HUES48 (cell line): ENCODE results near the gene TEX48.

Experiments
- H3K27ac ChIP-seq: one replicate; pipeline ENCODE4 v1.7.0; 2013; ENCODE audit warnings: low read depth, low read length, inconsistent platforms
- H3K27me3 ChIP-seq: 2 replicates; pipeline ENCODE4 v1.6.1; 2013; ENCODE audit warnings: mild to moderate bottlenecking, low read length; ENCODE audit not compliant: control insufficient read depth, insufficient read depth
- H3K36me3 ChIP-seq: 2 replicates; pipeline ENCODE4 v1.6.1; 2013; ENCODE audit warnings: low read length; ENCODE audit not compliant: control insufficient read depth, insufficient read depth
- H3K4me1 ChIP-seq: 2 replicates; pipeline ENCODE4 v1.6.1; 2013; ENCODE audit warnings: mild to moderate bottlenecking, low read length; ENCODE audit not compliant: control insufficient read depth, insufficient read depth
- H3K4me3 ChIP-seq: 2 replicates; pipeline ENCODE4 v1.5.1; 2013; ENCODE audit warnings: mild to moderate bottlenecking, low read depth, low read length
- H3K9ac ChIP-seq: 2 replicates; pipeline ENCODE4 v1.6.1; 2013; ENCODE audit warnings: mild to moderate bottlenecking, low read depth, low read length, moderate library complexity
- H3K9me3 ChIP-seq: 2 replicates; pipeline ENCODE4 v1.6.1; 2013; ENCODE audit warnings: low read length; ENCODE audit not compliant: control insufficient read depth, insufficient read depth

The TEX48 gene

DNA sequence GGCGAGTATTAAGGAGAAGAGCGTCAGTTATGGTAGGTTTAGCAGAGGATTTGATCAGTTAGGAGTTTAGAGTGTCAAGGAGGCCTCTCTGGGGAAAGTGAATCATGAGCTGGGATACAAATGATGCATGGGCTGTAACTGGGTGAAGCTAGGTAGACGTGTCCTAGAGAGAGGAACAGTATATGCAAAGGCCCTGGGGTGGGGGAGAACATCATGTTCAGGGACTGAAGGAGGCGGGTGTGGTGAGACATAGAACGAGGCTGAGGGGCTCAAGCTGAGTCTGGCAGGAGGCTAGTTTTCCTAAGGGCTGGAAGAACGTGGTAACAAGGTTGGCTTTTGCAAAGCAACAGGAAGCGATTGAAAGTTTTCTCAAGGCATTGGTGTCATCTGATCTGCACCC, 60.4 kb downstream of the TEX48 start:
- Histone ChIP-seq H3K9me3 (no peaks in the 10 kb centered on the region), H3K36me3 (no peaks in the 10 kb centered on the region), H3K27ac (no peak overlapping the region), H3K4me3 (no peak overlapping the region), H3K27me3 (no peaks in the 10 kb centered on the region), H3K9ac (no peak overlapping the region), H3K4me1 (no peaks in the 10 kb centered on the region)

DNA sequence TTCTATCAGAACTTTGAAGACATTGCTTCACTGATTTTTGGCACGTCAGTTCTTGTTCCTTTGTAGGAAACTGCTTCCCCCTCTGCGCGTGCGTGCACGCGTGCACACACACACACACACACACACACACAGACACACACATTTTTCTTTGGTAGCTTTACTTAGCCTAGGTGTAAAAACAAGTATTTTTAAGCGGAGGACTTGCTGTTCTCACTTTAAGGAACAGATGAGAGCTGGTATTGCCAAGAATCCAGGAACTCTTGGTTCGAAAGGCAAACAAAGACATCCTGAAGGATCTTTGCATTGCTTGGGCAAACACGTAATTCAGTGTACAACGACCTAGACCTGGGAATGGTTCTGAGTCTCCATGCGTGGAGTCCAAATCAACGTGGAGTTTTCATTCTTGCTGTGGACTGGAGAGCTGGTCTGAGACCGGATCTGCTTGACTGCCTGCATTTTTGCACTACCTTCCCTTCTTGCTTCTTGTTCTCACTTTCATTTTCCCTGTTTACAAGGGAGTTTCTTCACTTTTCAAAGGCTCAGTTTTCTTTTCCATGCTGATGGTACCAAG, 62.7 kb downstream of the TEX48 start:
- Histone ChIP-seq H3K4me1 (no peaks in the 10 kb centered on the region), H3K9ac (no peak overlapping the region), H3K36me3 (no peaks in the 10 kb centered on the region), H3K27ac (no peak overlapping the region), H3K4me3 (no peak overlapping the region), H3K9me3 (no peaks in the 10 kb centered on the region), H3K27me3 (no peaks in the 10 kb centered on the region)

DNA sequence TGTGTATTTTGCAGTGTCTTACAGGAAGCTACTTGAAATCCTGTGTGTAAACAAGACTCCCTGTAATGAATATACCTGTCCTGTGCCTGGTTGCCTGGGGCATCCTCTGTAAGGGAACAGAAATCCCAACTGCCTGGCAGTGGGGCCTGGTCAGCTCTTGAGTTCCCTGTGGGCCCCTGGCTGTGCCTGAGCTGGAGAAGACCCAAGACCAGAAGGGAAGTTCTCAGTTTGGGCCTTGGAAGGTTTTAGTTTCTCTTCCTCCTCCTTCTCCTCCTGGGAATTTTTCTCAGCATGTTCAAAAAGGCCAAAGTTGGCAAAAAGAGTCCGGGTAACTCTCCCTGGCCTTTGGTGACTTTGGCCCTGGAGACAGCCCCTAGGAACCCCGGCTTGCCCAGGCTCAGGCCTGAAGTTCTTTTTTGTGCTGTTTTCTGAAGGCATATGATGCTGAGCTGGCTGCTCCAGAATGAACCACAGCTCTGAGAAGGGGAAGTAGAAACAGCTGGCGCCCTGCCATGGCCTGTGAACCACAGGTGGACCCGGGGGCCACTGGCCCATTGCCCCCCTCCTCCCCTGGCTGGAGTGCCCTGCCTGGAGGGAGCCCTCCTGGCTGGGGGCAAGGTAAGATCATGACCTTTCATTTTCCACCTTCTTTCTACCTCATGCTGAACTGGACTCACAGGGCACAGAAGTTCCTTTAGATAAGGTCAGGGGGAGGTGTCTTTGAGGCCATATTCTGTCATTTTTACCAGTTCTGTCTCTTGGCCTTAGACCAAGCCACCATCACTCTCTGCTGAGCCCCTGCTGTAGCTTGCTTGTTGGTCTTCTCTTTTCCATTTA, 65.1 kb downstream of the TEX48 start:
- Histone ChIP-seq H3K9ac (no peak overlapping the region), H3K27ac (no peak overlapping the region), H3K27me3 (no peaks in the 10 kb centered on the region), H3K4me1 (peaks cover 10% of the 10 kb centered on the region), H3K4me3 (no peak overlapping the region), H3K9me3 (no peaks in the 10 kb centered on the region), H3K36me3 (no peaks in the 10 kb centered on the region)
